T-helper 1 cell treated with Interleukin-12 subunit alpha and Interleukin-12 subunit beta and Interleukin-4 antibody, amounts not matched to agents 30 ng/mL and 1 ng/mL, for 36 hours (primary cell): Measurements from ENCODE around the gene KCNC2. TPM values are rescaled to one million over a fixed set of nuclear protein-coding genes. Genes with fewer than 3 reads are reported as not detected.

Experiments
- intact Hi-C: fragments of 100-400 bp; cut with micrococcal nuclease; formaldehyde crosslinking; loops from one replicate; pipeline ENCODE4 v1.15.1; 2024
- total RNA-seq: library from RNA; stranded (reverse); gene quantifications from 2 replicates; pipeline ENCODE4 v1.2.3, GENCODE V29; 2022

Gene KCNC2
- total RNA-seq, 1 donor from 2014 or later, result not detected

GRCh38 chr12:75062691-75063090 lies 146.9 kb downstream of the KCNC2 start:
- intact Hi-C loops, result no loop called here

- intact Hi-C loops, result no loop called here
These were observed 151.4 kb downstream of the KCNC2 start for GRCh38 chr12:75058228-75058627.

- intact Hi-C loops, result no loop called here
These were observed 160.9 kb downstream of the KCNC2 start for GRCh38 chr12:75048767-75049166.

GRCh38 chr12:75047885-75048525 lies 161.6 kb downstream of the KCNC2 start:
- intact Hi-C loops, result no loop called here

- intact Hi-C loops, result no loop called here
These were observed 167.5 kb downstream of the KCNC2 start for GRCh38 chr12:75042125-75042524.

- intact Hi-C loops, result no loop called here
These were observed 168.2 kb downstream of the KCNC2 start for GRCh38 chr12:75041472-75041871.

- intact Hi-C loops, result no loop called here
These were observed 189.5 kb downstream of the KCNC2 start for GRCh38 chr12:75020068-75020557.

- intact Hi-C loops, result no loop called here
These were observed 198.5 kb downstream of the KCNC2 start for GRCh38 chr12:75011120-75011519.

GRCh38 chr12:75007133-75007532 lies 202.5 kb downstream of the KCNC2 start:
- intact Hi-C loops, result no loop called here

GRCh38 chr12:75000120-75000519 lies 209.5 kb downstream of the KCNC2 start:
- intact Hi-C loops, result no loop called here

- intact Hi-C loops, result no loop called here
These were observed 210.2 kb downstream of the KCNC2 start for GRCh38 chr12:74999474-74999873.

Other genes with a start within 250 kb of the KCNC2 start
- 2.1 and 2.8 TPM in 2 replicates for gene CAPS2, start 120.5 kb upstream of the KCNC2 start, total RNA-seq
- not detected in 2 replicates for gene GLIPR1L1, start 124.8 kb upstream of the KCNC2 start, total RNA-seq
- not detected in 2 replicates for gene GLIPR1L2, start 181.2 kb upstream of the KCNC2 start, total RNA-seq